Measurements from ENCODE around the gene PCGF2. TPM values are rescaled to one million over a fixed set of nuclear protein-coding genes. Genes with fewer than 3 reads are reported as not detected.

PCGF2 gene
- total and polyA plus RNA-seq, 9 of the 15 experiments (the other 6 are each of a cell fraction or from before 2014, with no cell fraction given), result 1.3 to 33.4 (median 7.0) TPM

GRCh38 chr17:38735161-38735997 lies 12.8 kb downstream of the PCGF2 start (continued):
- TF ChIP-seq CTCFL (IDR thresholded peaks at IDR 0.05; ENCODE audit: borderline replicate concordance, insufficient read depth, low read depth, low read length, poor library complexity, severe bottlenecking), result peak; percentile 89
- no peak for TF ChIP-seq TAF7 (tag; IDR thresholded peaks at IDR 0.05)
- no peak for TF ChIP-seq ZNF589 (CRISPR knock-in tag; IDR thresholded peaks at IDR 0.05; ENCODE audit: low read depth)
- no peak for TF ChIP-seq ZNF3 (CRISPR knock-in tag; IDR thresholded peaks at IDR 0.05)
- TF ChIP-seq CHD1 (IDR thresholded peaks at IDR 0.05; ENCODE audit: low read length), result no peak
- TF ChIP-seq VEZF1 (CRISPR knock-in tag; IDR thresholded peaks at IDR 0.05), result peak; percentile 73
- no peak for TF ChIP-seq MCM7 (IDR thresholded peaks at IDR 0.05)
- no peak for TF ChIP-seq SOX6 (IDR thresholded peaks at IDR 0.05)
- no peak for TF ChIP-seq FOXM1 (IDR thresholded peaks at IDR 0.05; ENCODE audit: low read depth)
- TF ChIP-seq FOXM1 (CRISPR knock-in tag; IDR thresholded peaks at IDR 0.05; ENCODE audit: low read depth), result no peak

All from K562 (cell line).